Measurements from ENCODE around the gene GYPA.
"Not testable (repeated sequence)": the region's sequence is repeated elsewhere in the genome, so short reads cannot be mapped to it uniquely, and the experiment has no call there.

GRCh38 chr4:144091181-144091580, 49.3 kb downstream of the GYPA start:
- not testable (repeated sequence) for TF ChIP-seq CTCF (conservative IDR thresholded peaks at IDR 0.05 in 1 of 2, IDR thresholded peaks at IDR 0.05 in 1 of 2; ENCODE audit: low read depth in 1 of 2, low read length in 2 of 2); EZH2 (IDR thresholded peaks at IDR 0.05; ENCODE audit: low read length, missing control alignments)
